Activated T-helper 17 cell treated with anti-CD3 and anti-CD28 coated beads, Interleukin-2, amount 50 U/mL, for 72 hours (primary cell): ENCODE data around the gene MYO1G. TPM values are rescaled to one million over a fixed set of nuclear protein-coding genes. Genes with fewer than 3 reads are reported as not detected.
A peak's percentile ranks its signal among the peaks of the same experiment; 100 is the strongest.

Source experiments
- ATAC-seq: fragments of 150-1000 bp; cut with Tn5 transposase; replicated peaks from 2 replicates; pipeline ENCODE4 v1.10.0; 2021; ENCODE audit warnings: mild to moderate bottlenecking, moderate library complexity
- H3K27ac Mint-ChIP-seq: one replicate; pipeline ENCODE4 v1.8.0; 2022; ENCODE audit warnings: mixed read lengths
- H3K27me3 Mint-ChIP-seq: one replicate; pipeline ENCODE4 v1.8.0; 2022; ENCODE audit warnings: mixed read lengths
- H3K36me3 Mint-ChIP-seq: one replicate; pipeline ENCODE4 v1.8.0; 2022; ENCODE audit warnings: low read depth, mild to moderate bottlenecking, mixed read lengths
- H3K4me1 Mint-ChIP-seq: one replicate; pipeline ENCODE4 v1.8.0; 2022; ENCODE audit warnings: mixed read lengths
- H3K4me3 Mint-ChIP-seq: one replicate; pipeline ENCODE4 v1.8.0; 2022; ENCODE audit warnings: mild to moderate bottlenecking, mixed read lengths
- H3K9me3 Mint-ChIP-seq: one replicate; pipeline ENCODE4 v1.8.0; 2022; ENCODE audit warnings: mixed read lengths
- total RNA-seq, 2 donors: library from RNA; stranded (reverse); gene quantifications; one replicate each; pipeline ENCODE4 v1.2.3, GENCODE V29; 2022

MYO1G gene
- total RNA-seq, 2 donors from 2014 or later, result 316 to 649 TPM

GRCh38 chr7:44979481-44980392 lies 922 bp upstream of the MYO1G start:
- H3K27ac Mint-ChIP-seq, result peak overlapping the region; percentile 95
- H3K4me3 Mint-ChIP-seq, result peak overlapping the region; percentile 99
- H3K9me3 Mint-ChIP-seq, result no peaks in the 10 kb centered on the region
- H3K4me1 Mint-ChIP-seq, result peaks cover 10% of the 10 kb centered on the region
- no peaks in the 10 kb centered on the region for H3K27me3 Mint-ChIP-seq
- ATAC-seq, result no peak
- peaks cover 100% of the 10 kb centered on the region for H3K36me3 Mint-ChIP-seq

- H3K36me3 Mint-ChIP-seq, result peaks cover 100% of the 10 kb centered on the region
- H3K4me3 Mint-ChIP-seq, result peak overlapping the region; percentile 99
- no peak for ATAC-seq
- H3K4me1 Mint-ChIP-seq, result peaks cover 10% of the 10 kb centered on the region
- peak overlapping the region; percentile 95 for H3K27ac Mint-ChIP-seq
- H3K9me3 Mint-ChIP-seq, result no peaks in the 10 kb centered on the region
- no peaks in the 10 kb centered on the region for H3K27me3 Mint-ChIP-seq
Measured at GRCh38 chr7:44977959-44978335, 868 bp downstream of the MYO1G start.

GRCh38 chr7:44977304-44977958 lies 1.4 kb downstream of the MYO1G start:
- peaks cover 6% of the 10 kb centered on the region for H3K4me1 Mint-ChIP-seq
- H3K27me3 Mint-ChIP-seq, result no peaks in the 10 kb centered on the region
- H3K9me3 Mint-ChIP-seq, result no peaks in the 10 kb centered on the region
- H3K27ac Mint-ChIP-seq, result peak overlapping the region; percentile 95
- H3K36me3 Mint-ChIP-seq, result peaks cover 100% of the 10 kb centered on the region
- ATAC-seq, result peak; percentile 52
- peak overlapping the region; percentile 99 for H3K4me3 Mint-ChIP-seq

GRCh38 chr7:44976746-44977196 lies 2.0 kb downstream of the MYO1G start:
- H3K9me3 Mint-ChIP-seq, result no peaks in the 10 kb centered on the region
- H3K27me3 Mint-ChIP-seq, result no peaks in the 10 kb centered on the region
- H3K4me3 Mint-ChIP-seq, result peak overlapping the region; percentile 99
- H3K4me1 Mint-ChIP-seq, result peaks cover 12% of the 10 kb centered on the region
- no peak for ATAC-seq
- H3K27ac Mint-ChIP-seq, result peak overlapping the region; percentile 95
- H3K36me3 Mint-ChIP-seq, result peaks cover 100% of the 10 kb centered on the region

- no peaks in the 10 kb centered on the region for H3K27me3 Mint-ChIP-seq
- H3K4me1 Mint-ChIP-seq, result peaks cover 13% of the 10 kb centered on the region
- no peak for ATAC-seq
- H3K4me3 Mint-ChIP-seq, result peak overlapping the region; percentile 99
- H3K27ac Mint-ChIP-seq, result peak overlapping the region; percentile 95
- no peaks in the 10 kb centered on the region for H3K9me3 Mint-ChIP-seq
- peaks cover 100% of the 10 kb centered on the region for H3K36me3 Mint-ChIP-seq
Measured at GRCh38 chr7:44976040-44976745, 2.6 kb downstream of the MYO1G start.

- H3K9me3 Mint-ChIP-seq, result no peaks in the 10 kb centered on the region
- peaks cover 100% of the 10 kb centered on the region for H3K36me3 Mint-ChIP-seq
- no peak for ATAC-seq
- H3K4me1 Mint-ChIP-seq, result peaks cover 13% of the 10 kb centered on the region
- H3K27me3 Mint-ChIP-seq, result no peaks in the 10 kb centered on the region
- H3K4me3 Mint-ChIP-seq, result peak overlapping the region; percentile 99
- peak overlapping the region; percentile 95 for H3K27ac Mint-ChIP-seq
Measured at GRCh38 chr7:44975331-44976039, 3.3 kb downstream of the MYO1G start.

GRCh38 chr7:44974549-44974948 lies 4.3 kb downstream of the MYO1G start:
- no peaks in the 10 kb centered on the region for H3K27me3 Mint-ChIP-seq
- peaks cover 100% of the 10 kb centered on the region for H3K36me3 Mint-ChIP-seq
- H3K4me3 Mint-ChIP-seq, result peak overlapping the region; percentile 99
- H3K9me3 Mint-ChIP-seq, result no peaks in the 10 kb centered on the region
- H3K4me1 Mint-ChIP-seq, result peaks cover 7% of the 10 kb centered on the region
- ATAC-seq, result no peak
- peak overlapping the region; percentile 95 for H3K27ac Mint-ChIP-seq

- no peaks in the 10 kb centered on the region for H3K27me3 Mint-ChIP-seq
- peaks cover 7% of the 10 kb centered on the region for H3K4me1 Mint-ChIP-seq
- peaks cover 100% of the 10 kb centered on the region for H3K36me3 Mint-ChIP-seq
- H3K9me3 Mint-ChIP-seq, result no peaks in the 10 kb centered on the region
- ATAC-seq, result no peak
- H3K27ac Mint-ChIP-seq, result peak overlapping the region; percentile 95
- H3K4me3 Mint-ChIP-seq, result peak overlapping the region; percentile 99
Measured at GRCh38 chr7:44973610-44974401, 5.0 kb downstream of the MYO1G start.

GRCh38 chr7:44972562-44972961 lies 6.3 kb downstream of the MYO1G start:
- Mint-ChIP-seq H3K9me3 (no peaks in the 10 kb centered on the region), H3K4me3 (peak overlapping the region; percentile 99), H3K4me1 (peaks cover 12% of the 10 kb centered on the region), H3K27me3 (no peaks in the 10 kb centered on the region), H3K27ac (peak overlapping the region; percentile 80), H3K36me3 (peaks cover 100% of the 10 kb centered on the region)
- ATAC-seq, result no peak

- Mint-ChIP-seq H3K36me3 (peaks cover 100% of the 10 kb centered on the region), H3K4me1 (peaks cover 12% of the 10 kb centered on the region), H3K27me3 (no peaks in the 10 kb centered on the region), H3K4me3 (peak overlapping the region; percentile 99), H3K27ac (peak overlapping the region; percentile 80), H3K9me3 (no peaks in the 10 kb centered on the region)
- ATAC-seq, result no peak
Measured at GRCh38 chr7:44971902-44972441, 6.8 kb downstream of the MYO1G start.

GRCh38 chr7:44971188-44971901 lies 7.5 kb downstream of the MYO1G start:
- Mint-ChIP-seq H3K4me3 (peak overlapping the region; percentile 99), H3K4me1 (peaks cover 12% of the 10 kb centered on the region), H3K9me3 (no peaks in the 10 kb centered on the region), H3K36me3 (peaks cover 100% of the 10 kb centered on the region), H3K27ac (peak overlapping the region; percentile 80), H3K27me3 (no peaks in the 10 kb centered on the region)
- ATAC-seq, result no peak

GRCh38 chr7:44970523-44971051 lies 8.2 kb downstream of the MYO1G start:
- Mint-ChIP-seq H3K9me3 (no peaks in the 10 kb centered on the region), H3K4me1 (peaks cover 17% of the 10 kb centered on the region), H3K4me3 (no peak overlapping the region), H3K36me3 (peaks cover 100% of the 10 kb centered on the region), H3K27ac (no peak overlapping the region), H3K27me3 (no peaks in the 10 kb centered on the region)
- no peak for ATAC-seq
